Trophoblast cell (in vitro differentiated cells and primary cell): Measurements from ENCODE around the gene ZMYND8.

Experiments used
- DNase-seq, 2 donors: peaks; one replicate each; pipeline ENCODE4 v3.0.0-alpha.2; 2016
- H2AFZ ChIP-seq: 2 replicates; pipeline ENCODE4 v1.6.1; 2013; ENCODE audit warnings: low read length, moderate library complexity, mild to moderate bottlenecking; ENCODE audit not compliant: insufficient read depth, poor library complexity
- H2AK5ac ChIP-seq: 2 replicates; pipeline ENCODE4 v1.6.1; 2013; ENCODE audit warnings: mild to moderate bottlenecking, low read length
- H2BK120ac ChIP-seq: 2 replicates; pipeline ENCODE4 v1.6.1; 2013; ENCODE audit warnings: low read length, mild to moderate bottlenecking, moderate library complexity; ENCODE audit not compliant: insufficient read depth, poor library complexity
- H2BK12ac ChIP-seq: 2 replicates; pipeline ENCODE4 v1.6.1; 2013; ENCODE audit warnings: mild to moderate bottlenecking, low read length, moderate library complexity
- H2BK5ac ChIP-seq: 2 replicates; pipeline ENCODE4 v1.6.1; 2013; ENCODE audit warnings: low read length, low read depth, moderate library complexity, mild to moderate bottlenecking; ENCODE audit not compliant: poor library complexity
- H3K14ac ChIP-seq: 2 replicates; pipeline ENCODE4 v1.6.1; 2013; ENCODE audit warnings: mild to moderate bottlenecking, low read length
- H3K18ac ChIP-seq: 2 replicates; pipeline ENCODE4 v1.6.1; 2013; ENCODE audit warnings: mild to moderate bottlenecking, low read length
- H3K23ac ChIP-seq: 2 replicates; pipeline ENCODE4 v1.6.1; 2013; ENCODE audit warnings: low read length
- H3K27ac ChIP-seq: 2 replicates; pipeline ENCODE4 v1.5.1; 2013; ENCODE audit warnings: low read depth, mild to moderate bottlenecking, inconsistent platforms, low read length, moderate library complexity
- H3K27me3 ChIP-seq: 2 replicates; pipeline ENCODE4 v1.6.1; 2013; ENCODE audit warnings: inconsistent platforms, mild to moderate bottlenecking, low read length, moderate library complexity; ENCODE audit not compliant: insufficient read depth
- H3K36me3 ChIP-seq, 2 experiments: 1 replicate in 1 of 2; 2 replicates in 1 of 2; pipeline ENCODE4 v1.6.1; 2013; ENCODE audit warnings: low read length in 2 of 2, mild to moderate bottlenecking in 2 of 2, moderate library complexity in 1 of 2; ENCODE audit not compliant: insufficient read depth in 2 of 2, control insufficient read depth in 1 of 2
- H3K4ac ChIP-seq: 2 replicates; pipeline ENCODE4 v1.6.1; 2013; ENCODE audit warnings: low read depth, mild to moderate bottlenecking, low read length, moderate library complexity
- H3K4me1 ChIP-seq, 2 experiments: 1 replicate in 1 of 2; 2 replicates in 1 of 2; pipeline ENCODE4 v1.6.1; 2013; ENCODE audit warnings: low read length in 2 of 2, mild to moderate bottlenecking in 2 of 2, moderate library complexity in 1 of 2; ENCODE audit not compliant: insufficient read depth in 2 of 2, control insufficient read depth in 1 of 2
- H3K4me2 ChIP-seq: 2 replicates; pipeline ENCODE4 v1.6.1; 2013; ENCODE audit warnings: inconsistent platforms, mild to moderate bottlenecking, low read length, moderate library complexity
- H3K4me3 ChIP-seq: 2 replicates; pipeline ENCODE4 v1.5.1; 2013; ENCODE audit warnings: mild to moderate bottlenecking, low read depth, low read length, inconsistent platforms
- H3K79me1 ChIP-seq: one replicate; pipeline ENCODE4 v1.6.1; 2013; ENCODE audit warnings: low read length
- H3K79me2 ChIP-seq: 2 replicates; pipeline ENCODE4 v1.6.1; 2013; ENCODE audit warnings: low read length, mild to moderate bottlenecking; ENCODE audit not compliant: control insufficient read depth, insufficient read depth, poor library complexity
- H3K9ac ChIP-seq: 2 replicates; pipeline ENCODE4 v1.6.1; 2013; ENCODE audit warnings: mild to moderate bottlenecking, low read length
- H3K9me3 ChIP-seq: 2 replicates; pipeline ENCODE4 v1.6.1; 2013; ENCODE audit warnings: low read depth, mild to moderate bottlenecking, control low read depth, inconsistent platforms, low read length; ENCODE audit not compliant: insufficient read depth
- H4K12ac ChIP-seq: 2 replicates; pipeline ENCODE4 v1.6.1; 2013; ENCODE audit warnings: low read depth, mild to moderate bottlenecking, low read length, moderate library complexity
- H4K8ac ChIP-seq: 2 replicates; pipeline ENCODE4 v1.6.1; 2013; ENCODE audit warnings: low read depth, mild to moderate bottlenecking, low read length, moderate library complexity
- H4K91ac ChIP-seq: one replicate; pipeline ENCODE4 v1.6.1; 2013; ENCODE audit warnings: low read depth, mild to moderate bottlenecking, low read length, moderate library complexity
- WGBS: extraction: QIAGEN DNeasy Blood & Tissue Kit; methylation state at CpG from one replicate; pipeline ENCODE4 v1.1.7; 2013; ENCODE audit warnings: missing lambda C conversion rate; ENCODE audit not compliant: insufficient read length, insufficient coverage; ENCODE audit errors: extremely low coverage; 5-methylcytosine and 5-hydroxymethylcytosine counted together

Gene ZMYND8

GRCh38 chr20:47317127-47317895, 39.2 kb downstream of the ZMYND8 start:
- peak overlapping the region; percentile 66 for H2AFZ ChIP-seq

GRCh38 chr20:47316776-47317126, 39.7 kb downstream of the ZMYND8 start:
- Histone ChIP-seq H3K4me1 (peaks cover 50 to 62% of the 10 kb centered on the region in 2 experiments), H3K9me3 (no peaks in the 10 kb centered on the region), H3K4me2 (no peak overlapping the region)

More at GRCh38 chr20:47317127-47317895, 39.2 kb downstream of the ZMYND8 start:
- Histone ChIP-seq H4K91ac (peak overlapping the region; percentile 98), H2AK5ac (peak overlapping the region; percentile 85), H3K23ac (peak overlapping the region; percentile 28), H3K27me3 (no peaks in the 10 kb centered on the region), H3K4me3 (no peak overlapping the region), H3K14ac (peak overlapping the region; percentile 88), H3K4ac (peak overlapping the region; percentile 95), H3K18ac (peak overlapping the region; percentile 93), H3K79me1 (peaks cover 64% of the 10 kb centered on the region), H4K8ac (peak overlapping the region; percentile 85), H3K27ac (peak overlapping the region; percentile 99), H2BK12ac (peak overlapping the region; percentile 95), H2BK5ac (peak overlapping the region; percentile 98), H3K4me2 (peak overlapping the region; percentile 37), H4K12ac (peak overlapping the region; percentile 40), H3K79me2 (peaks cover 23% of the 10 kb centered on the region), H2BK120ac (peak overlapping the region; percentile 98), H3K36me3 (no peaks in the 10 kb centered on the region), H3K9me3 (no peaks in the 10 kb centered on the region), H3K9ac (peak overlapping the region; percentile 13), H3K4me1 (peaks cover 49 to 62% of the 10 kb centered on the region in 2 experiments)
- peak; percentile 70 for DNase-seq
- no CpG with 5 or more reads among the region's 13 CpGs for WGBS

DNA sequence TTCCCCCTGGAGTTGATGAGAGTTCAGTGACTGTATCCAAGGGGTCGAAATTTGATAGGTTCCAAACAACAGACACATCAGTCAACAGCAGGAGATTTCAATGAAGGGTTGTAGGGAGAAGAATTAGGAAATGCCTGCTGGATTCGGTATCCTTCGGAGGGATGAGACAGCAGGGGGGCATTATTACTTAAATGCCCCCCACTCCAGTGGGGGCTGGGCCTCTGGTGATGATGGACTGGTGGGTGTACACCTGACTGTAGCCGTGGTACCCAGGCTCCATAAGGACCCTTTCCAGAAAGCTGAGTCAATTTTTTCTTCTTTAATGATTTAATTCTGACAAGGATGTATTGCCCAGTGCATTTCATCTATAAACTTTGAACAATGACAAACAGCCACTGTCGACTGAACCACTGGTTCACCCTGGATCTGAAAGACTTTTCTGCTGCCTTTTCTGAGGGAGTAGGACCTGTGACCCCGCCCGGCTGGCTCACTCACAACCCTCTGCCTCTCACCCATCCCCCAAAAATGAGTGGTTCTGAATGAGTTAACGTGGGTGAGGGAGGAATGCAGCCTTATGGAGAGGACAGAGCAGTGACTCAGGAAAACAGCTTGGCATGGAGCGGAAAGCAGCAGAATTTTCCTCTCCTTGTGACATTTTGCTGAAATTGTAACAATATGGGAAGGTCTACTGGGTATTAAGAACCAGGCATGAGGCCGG, 41.0 kb downstream of the ZMYND8 start:
- no peak overlapping the region for H3K9ac ChIP-seq
- no peak overlapping the region for H3K4me3 ChIP-seq
- H4K8ac ChIP-seq, result peak overlapping the region; percentile 70
- WGBS, result no CpG with 5 or more reads among the region's 10 CpGs
- peak overlapping the region; percentile 67 for H2BK5ac ChIP-seq
- peaks cover 0 to 7% of the 10 kb centered on the region in 2 experiments for H3K36me3 ChIP-seq
- H3K9me3 ChIP-seq, result no peaks in the 10 kb centered on the region
- H3K27me3 ChIP-seq, result no peaks in the 10 kb centered on the region
- H4K12ac ChIP-seq, result no peak overlapping the region
- peak overlapping the region; percentile 2 for H2AFZ ChIP-seq
- H3K79me1 ChIP-seq, result peaks cover 60% of the 10 kb centered on the region
- no peak for DNase-seq
- H4K91ac ChIP-seq, result peak overlapping the region; percentile 83
- H3K27ac ChIP-seq, result peak overlapping the region; percentile 84
- H2BK120ac ChIP-seq, result peak overlapping the region; percentile 73
- peak overlapping the region; percentile 69 for H3K14ac ChIP-seq
- H3K4me2 ChIP-seq, result no peak overlapping the region
- peak overlapping the region; percentile 81 for H3K4ac ChIP-seq
- H3K79me2 ChIP-seq, result peaks cover 24% of the 10 kb centered on the region
- H3K23ac ChIP-seq, result no peak overlapping the region
- H3K4me1 ChIP-seq, result peaks cover 43 to 59% of the 10 kb centered on the region in 2 experiments
- no peak overlapping the region for H2AK5ac ChIP-seq
- H3K18ac ChIP-seq, result peak overlapping the region; percentile 20
- peak overlapping the region; percentile 76 for H2BK12ac ChIP-seq

More at GRCh38 chr20:47316776-47317126, 39.7 kb downstream of the ZMYND8 start:
- H2AK5ac ChIP-seq, result peak overlapping the region; percentile 85
- peak overlapping the region; percentile 99 for H3K27ac ChIP-seq
- WGBS, result no CpG with 5 or more reads among the region's 3 CpGs
- no peak for DNase-seq
- H3K14ac ChIP-seq, result peak overlapping the region; percentile 88
- H4K91ac ChIP-seq, result peak overlapping the region; percentile 98
- H3K79me2 ChIP-seq, result peaks cover 24% of the 10 kb centered on the region
- peak overlapping the region; percentile 95 for H2BK12ac ChIP-seq
- peak overlapping the region; percentile 87 for H4K12ac ChIP-seq
- peak overlapping the region; percentile 76 for H4K8ac ChIP-seq
- H3K36me3 ChIP-seq, result peaks cover 0 to 3% of the 10 kb centered on the region in 2 experiments
- H3K4me3 ChIP-seq, result no peak overlapping the region
- H2AFZ ChIP-seq, result no peak overlapping the region
- H3K9ac ChIP-seq, result no peak overlapping the region
- H2BK120ac ChIP-seq, result peak overlapping the region; percentile 98
- H3K79me1 ChIP-seq, result peaks cover 65% of the 10 kb centered on the region
- peak overlapping the region; percentile 98 for H2BK5ac ChIP-seq
- peak overlapping the region; percentile 95 for H3K4ac ChIP-seq
- peak overlapping the region; percentile 93 for H3K18ac ChIP-seq
- no peak overlapping the region for H3K23ac ChIP-seq
- H3K27me3 ChIP-seq, result no peaks in the 10 kb centered on the region

DNA sequence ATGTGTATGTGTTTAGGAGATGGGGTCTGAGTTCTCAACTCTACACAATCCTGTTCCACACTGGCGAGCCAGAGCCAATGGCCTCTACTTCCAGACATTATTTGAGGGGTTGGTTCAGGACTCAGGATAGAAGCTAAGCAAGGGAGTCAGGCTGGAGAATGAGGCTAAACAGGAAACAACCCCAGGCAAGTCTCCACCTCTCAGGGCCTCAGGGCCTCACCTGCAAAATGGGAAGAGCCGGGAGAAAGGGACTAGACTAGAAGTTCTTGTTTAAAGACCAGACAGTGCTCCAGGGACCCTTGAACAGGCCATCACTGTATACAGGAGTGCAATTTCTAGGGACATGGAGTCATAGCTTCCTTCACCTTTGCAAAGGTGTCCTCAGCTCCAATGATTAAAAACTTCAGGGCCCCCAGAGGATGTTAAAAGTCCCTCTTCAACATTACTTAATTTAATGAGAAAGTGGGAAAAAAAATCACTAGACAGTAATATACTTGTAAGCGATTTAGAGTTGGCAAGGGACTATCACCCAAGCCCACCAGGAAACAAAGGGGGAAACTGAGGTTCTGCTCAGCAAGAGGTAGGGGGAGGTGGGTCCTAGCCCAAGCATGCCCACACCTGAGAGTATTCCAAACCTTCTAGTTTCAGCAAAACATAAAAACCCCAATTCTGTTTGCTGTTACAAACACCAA, 41.7 kb downstream of the ZMYND8 start:
- H2AFZ ChIP-seq, result no peak overlapping the region
- DNase-seq, result peak; percentile 69 to 70
- H3K79me2 ChIP-seq, result peaks cover 22% of the 10 kb centered on the region
- peak overlapping the region; percentile 62 for H2BK12ac ChIP-seq
- H3K36me3 ChIP-seq, result peaks cover 0 to 9% of the 10 kb centered on the region in 2 experiments
- no peak overlapping the region for H3K9ac ChIP-seq
- H3K4me2 ChIP-seq, result no peak overlapping the region
- H3K27me3 ChIP-seq, result no peaks in the 10 kb centered on the region
- H3K79me1 ChIP-seq, result peaks cover 57% of the 10 kb centered on the region
- no CpG with 5 or more reads among the region's 3 CpGs for WGBS
- H3K9me3 ChIP-seq, result no peaks in the 10 kb centered on the region
- H2BK120ac ChIP-seq, result peak overlapping the region; percentile 73
- peak overlapping the region; percentile 67 for H2BK5ac ChIP-seq
- H3K27ac ChIP-seq, result peak overlapping the region; percentile 84
- no peak overlapping the region for H3K23ac ChIP-seq
- peak overlapping the region; percentile 83 for H4K91ac ChIP-seq
- no peak overlapping the region for H3K4me3 ChIP-seq
- H3K4me1 ChIP-seq, result peaks cover 41 to 57% of the 10 kb centered on the region in 2 experiments
- peak overlapping the region; percentile 65 for H3K4ac ChIP-seq
- no peak overlapping the region for H4K12ac ChIP-seq
- H3K18ac ChIP-seq, result peak overlapping the region; percentile 66
- peak overlapping the region; percentile 23 for H4K8ac ChIP-seq
- H3K14ac ChIP-seq, result no peak overlapping the region
- H2AK5ac ChIP-seq, result peak overlapping the region; percentile 61
